HG02884 (cell line): Measurements from ENCODE around the gene B4GALT2.
A peak's percentile ranks its signal among the peaks of the same experiment; 100 is the strongest.

Experiments used
- ATAC-seq: cut with Tn5 transposase; IDR thresholded peaks from one replicate; pipeline ENCODE4 v1.9.1; 2021; ENCODE audit warnings: mild to moderate bottlenecking, moderate library complexity; ENCODE audit not compliant: unreplicated experiment

B4GALT2 gene

GRCh38 chr1:44027320-44027719 is 48.3 kb downstream of the B4GALT2 start:
- no peak for ATAC-seq

DNA sequence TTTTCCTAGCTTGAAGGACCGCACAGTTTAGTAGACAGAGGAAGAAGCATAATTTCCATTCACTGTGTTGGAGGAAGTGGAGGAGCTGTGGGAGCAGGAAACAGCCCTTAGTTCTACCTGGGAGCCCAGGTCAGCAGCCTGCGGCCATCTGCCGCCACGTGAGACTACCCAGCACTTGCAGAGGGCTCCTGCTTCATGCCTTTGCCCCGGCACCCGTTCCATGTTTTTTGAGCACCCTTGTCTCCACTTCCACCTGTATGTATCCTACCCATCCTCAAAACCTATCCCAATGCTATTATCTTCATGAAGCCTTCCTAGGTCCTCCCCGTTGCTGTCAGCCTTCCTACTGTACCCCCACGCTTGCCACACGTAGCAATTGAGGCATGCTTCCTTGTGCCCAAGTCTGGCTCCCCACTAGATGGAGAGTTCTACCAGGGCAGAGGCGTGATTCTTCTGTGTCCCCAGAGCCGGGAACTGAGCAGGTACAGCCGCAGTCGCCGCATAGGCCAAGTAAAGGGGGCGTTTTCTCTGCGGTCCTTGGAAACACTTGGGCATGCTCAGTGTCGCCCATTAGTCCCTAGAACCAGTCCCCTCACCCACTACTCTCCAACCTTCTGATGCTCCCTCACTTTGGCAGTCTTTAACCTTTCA is 50.4 kb downstream of the B4GALT2 start:
- peak; percentile 17 for ATAC-seq

- peak; percentile 78 for ATAC-seq
Observed at GRCh38 chr1:44029911-44030604, 51.0 kb downstream of the B4GALT2 start.

DNA sequence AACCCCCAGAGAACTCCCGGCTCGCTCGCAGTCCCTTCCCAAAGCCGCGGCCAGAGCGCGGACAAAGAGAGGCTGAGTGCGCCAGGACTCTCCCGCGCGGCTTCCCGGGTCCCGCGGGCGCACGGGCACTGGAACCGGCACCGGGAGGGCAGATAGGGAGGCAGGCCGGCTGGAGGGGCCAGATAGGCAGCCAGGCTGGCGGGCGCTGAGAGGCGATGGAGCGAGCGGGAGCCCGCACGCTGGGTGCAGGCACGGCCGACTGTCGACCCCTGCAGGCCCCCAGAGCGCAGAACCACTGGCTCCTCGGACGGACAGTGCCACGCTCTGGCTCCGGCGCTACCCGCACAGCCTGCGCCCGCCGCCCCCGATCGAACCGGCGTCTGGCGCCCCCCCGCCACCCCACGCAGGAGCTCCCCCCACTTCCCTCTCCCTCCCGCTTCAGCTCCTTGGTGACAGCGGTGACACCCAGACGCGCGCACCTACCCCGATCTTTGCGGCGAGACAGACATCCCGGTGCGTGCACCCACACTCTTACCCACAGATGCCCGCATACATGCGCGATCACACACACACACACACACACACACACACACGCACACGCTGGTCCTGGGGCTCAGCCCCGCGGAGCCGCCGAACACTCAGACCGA is 51.7 kb downstream of the B4GALT2 start:
- ATAC-seq: peak; percentile 19

DNA sequence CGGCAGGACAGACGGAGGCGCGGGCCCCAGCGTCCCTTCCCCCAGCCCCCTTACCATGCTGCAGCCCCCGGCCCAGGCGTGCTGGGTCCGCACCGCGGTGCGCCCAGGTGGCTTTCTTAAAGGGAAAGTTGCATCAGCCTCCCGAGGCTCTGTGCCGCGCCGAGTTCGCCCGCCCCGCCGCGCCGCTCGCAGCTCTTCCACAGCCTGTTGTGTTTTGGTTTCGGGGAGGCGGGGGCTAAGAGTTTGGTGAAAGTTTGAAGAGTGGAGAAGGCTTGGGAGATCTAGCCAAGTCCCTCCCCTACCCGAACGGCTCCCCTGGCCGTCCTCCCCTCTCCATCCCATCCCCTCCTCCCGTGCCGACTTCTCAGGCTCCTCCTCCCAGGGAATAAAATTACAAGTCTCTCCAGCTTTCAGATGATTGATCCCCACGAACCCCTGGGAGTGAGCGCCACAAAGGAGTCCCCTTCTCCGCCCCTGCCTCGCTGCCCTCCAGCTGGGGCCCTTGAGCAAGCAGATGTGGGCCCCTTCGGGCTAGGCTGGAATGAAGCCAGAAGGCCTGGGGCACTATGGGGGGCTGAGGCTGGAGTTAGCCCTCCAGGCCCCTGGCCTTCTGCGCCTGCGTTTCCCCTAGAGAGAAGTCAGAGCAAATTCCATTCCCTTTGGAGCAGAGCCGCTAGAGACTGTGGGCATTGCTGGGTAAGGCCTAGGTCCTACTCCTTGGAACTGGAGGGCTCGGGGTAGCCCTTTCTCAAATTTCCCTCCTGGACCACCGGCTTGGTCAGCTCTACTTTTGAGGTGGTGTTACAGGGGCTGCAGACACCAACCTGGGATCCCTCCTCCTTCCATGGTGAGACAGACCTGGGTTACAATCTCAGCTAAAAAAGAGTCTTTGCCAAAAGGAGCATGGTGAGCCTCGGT is 52.5 kb downstream of the B4GALT2 start, which contains the start of gene SLC6A9:
Gene SLC6A9, minus strand, starts transcription at position 211 of the 918 bp plus-strand sequence. CDS start 7,185 bp downstream, outside the sequence.
- no peak for ATAC-seq

- ATAC-seq: no peak
Observed at GRCh38 chr1:44032170-44032790, 53.3 kb downstream of the B4GALT2 start.

GRCh38 chr1:44033041-44033575 is 54.1 kb downstream of the B4GALT2 start:
- ATAC-seq: no peak

DNA sequence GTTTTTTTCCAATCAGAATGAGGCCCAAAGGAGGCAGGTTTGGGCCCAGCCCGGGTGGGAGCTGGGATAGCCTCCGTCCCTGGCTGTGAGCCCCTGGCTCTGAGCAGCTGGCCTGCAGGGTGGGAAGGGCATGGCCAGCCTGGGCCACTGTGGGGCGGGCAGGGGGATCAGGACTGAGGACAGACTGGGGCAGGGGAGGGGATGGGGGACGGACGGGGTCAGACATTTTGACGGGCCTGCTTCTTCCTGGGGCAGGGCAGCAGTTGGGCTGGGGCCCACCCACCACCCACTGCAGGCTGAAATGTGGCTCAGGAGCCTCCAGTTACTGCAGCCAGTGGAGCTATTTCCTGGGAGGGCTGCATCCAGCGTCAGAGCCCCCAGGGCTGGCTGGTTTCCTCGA is 54.7 kb downstream of the B4GALT2 start:
- ATAC-seq: no peak

- ATAC-seq: no peak
Observed at GRCh38 chr1:44034423-44034822, 55.4 kb downstream of the B4GALT2 start.

- ATAC-seq: no peak
Observed at GRCh38 chr1:44034976-44035716, 56.1 kb downstream of the B4GALT2 start.

DNA sequence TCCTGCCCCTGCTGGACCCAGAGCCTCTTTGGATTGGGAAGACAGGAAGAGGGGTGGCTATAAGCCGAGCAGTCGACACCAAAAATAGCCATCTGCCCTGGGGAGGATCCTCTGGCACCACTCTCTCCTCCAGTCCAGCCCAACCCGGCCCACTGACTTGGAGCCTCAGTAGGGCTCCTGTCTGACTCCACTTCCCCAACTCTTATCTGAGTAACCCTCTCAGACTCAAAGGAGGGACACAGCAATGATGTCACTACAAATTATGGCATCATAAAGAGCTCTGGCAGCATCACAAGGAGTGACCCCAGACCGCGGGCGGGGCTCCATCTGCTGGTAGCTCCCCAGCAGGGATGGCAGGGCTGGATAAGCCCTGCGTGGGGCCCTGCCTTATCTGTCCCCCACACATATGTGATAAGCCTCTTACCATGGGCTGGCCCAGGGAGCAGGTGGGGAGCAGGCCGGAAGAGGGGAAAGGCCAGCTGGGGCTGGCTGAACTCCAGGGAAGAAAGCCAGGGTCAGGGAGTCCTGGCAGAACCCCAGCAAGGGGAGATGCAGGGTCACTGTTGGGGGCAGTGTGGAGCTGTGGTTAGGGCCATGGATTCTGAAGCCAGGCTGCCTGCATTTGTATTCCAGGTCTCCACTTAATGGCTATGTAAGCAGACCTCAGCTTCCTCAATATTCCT is 56.9 kb downstream of the B4GALT2 start:
- no peak for ATAC-seq

DNA sequence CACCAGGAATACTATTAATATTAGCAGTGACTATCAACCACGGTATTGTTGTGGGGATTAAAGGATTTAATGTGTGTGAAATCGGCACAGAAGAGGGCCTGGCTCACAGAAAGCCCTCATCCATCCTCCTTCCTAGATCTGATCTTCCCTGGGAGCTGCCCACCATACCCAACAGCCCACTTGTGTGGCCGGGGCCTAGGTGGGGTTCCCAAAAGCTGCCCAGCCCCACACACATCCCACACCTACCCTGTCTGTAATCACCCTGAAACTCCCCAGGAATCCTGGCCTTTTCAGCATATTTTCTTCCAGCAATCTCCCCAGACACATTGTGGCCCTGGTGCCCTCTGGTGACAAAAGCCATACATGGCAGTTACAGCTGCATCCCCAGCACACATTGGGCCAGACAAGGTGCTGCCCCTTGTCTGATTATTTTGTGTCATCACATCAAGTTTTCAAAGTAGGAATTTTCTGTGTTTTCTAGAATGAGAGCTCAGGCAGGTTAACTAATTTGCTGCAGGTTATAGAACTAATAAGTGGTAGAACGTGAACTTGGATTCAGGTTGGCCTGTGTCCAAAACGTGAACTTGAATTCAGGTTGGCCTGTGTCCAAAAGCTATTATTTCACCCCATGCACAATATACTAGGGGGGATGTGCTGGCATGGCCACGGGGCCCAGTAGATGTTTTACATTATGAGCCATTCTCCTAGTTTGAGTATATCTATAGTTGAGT is 57.6 kb downstream of the B4GALT2 start:
- no peak for ATAC-seq

DNA sequence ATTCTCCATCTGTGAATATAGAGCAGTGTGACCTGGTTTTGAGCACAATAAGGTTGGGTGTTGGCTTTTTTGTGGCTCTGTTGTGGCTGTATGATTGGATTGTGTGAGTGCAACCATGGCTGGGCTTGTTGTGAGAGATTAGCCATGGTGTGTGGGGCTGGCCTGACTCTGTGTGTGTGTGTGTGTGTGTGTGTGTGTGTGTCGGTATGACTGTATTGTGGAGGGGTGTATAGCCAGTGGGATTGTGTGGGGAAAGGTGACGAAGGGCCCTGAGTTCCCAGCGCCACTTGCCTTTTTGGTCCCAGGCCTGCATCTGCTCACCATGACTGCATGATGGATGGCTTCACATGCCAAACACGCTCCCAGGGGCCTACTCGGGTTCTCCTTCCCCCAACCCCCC is 58.1 kb downstream of the B4GALT2 start:
- ATAC-seq: no peak

- no peak for ATAC-seq
Observed at GRCh38 chr1:44038876-44039657, 60.1 kb downstream of the B4GALT2 start.

DNA sequence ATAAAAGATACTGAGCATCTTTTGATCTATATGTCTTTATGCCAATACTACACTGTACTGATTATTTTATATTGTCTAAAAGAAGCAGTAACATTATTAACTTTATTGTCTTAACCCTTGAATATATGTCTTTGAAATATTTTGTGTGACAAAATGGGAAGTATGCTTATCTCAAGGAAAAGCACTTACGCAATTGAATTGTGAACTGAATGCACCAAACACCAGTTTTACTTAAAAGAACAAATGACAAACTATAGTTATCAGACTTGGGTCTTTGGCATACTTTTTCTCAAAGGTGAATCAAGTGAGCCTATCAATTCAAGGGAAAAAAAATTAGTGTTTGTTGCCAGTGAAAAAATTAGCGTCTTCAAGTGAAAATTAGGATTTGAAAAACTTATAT is 61.4 kb downstream of the B4GALT2 start:
- ATAC-seq: no peak
